Stimulated activated CD4-positive, alpha-beta T cell treated with anti-CD3 and anti-CD28 coated beads, Interleukin-1b, Interleukin-23, amount 100 ng/mL, for 4 hours (primary cell): ENCODE results near the gene KHDC3L.

Experiments
- DNase-seq, 2 donors: peaks; one replicate each; pipeline ENCODE4 v3.0.0-alpha.2; 2020; ENCODE audit warnings: low read depth in 2 of 2

The KHDC3L gene, protein sequence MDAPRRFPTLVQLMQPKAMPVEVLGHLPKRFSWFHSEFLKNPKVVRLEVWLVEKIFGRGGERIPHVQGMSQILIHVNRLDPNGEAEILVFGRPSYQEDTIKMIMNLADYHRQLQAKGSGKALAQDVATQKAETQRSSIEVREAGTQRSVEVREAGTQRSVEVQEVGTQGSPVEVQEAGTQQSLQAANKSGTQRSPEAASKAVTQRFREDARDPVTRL

DNA sequence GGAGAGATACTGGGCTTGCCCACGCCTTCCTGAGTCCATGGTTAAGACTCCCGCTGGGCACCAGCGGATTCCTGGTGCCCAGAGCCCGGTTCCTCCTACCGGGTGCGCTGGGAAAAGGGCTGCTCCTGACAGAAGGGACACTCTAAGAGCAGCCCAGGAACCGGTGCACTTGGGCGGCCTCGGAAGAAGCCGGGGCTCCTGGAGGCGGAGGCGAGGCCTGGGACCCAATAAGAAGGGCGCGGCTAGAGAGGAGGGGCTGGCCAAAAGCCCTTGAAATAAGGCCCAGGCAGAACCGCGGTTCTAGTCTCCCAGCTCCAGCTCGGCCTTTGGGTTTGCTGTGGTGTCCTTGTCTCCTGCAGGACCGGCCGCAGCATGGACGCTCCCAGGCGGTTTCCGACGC is at the start of gene KHDC3L:
TSS of gene KHDC3L (plus strand) at position 301 of the 400 bp plus-strand sequence. CDS start at position 373, 72 bp downstream.
- DNase-seq = no peak

- DNase-seq = no peak
These were observed 47.6 kb upstream of the KHDC3L start for GRCh38 chr6:73314577-73315492.

DNA sequence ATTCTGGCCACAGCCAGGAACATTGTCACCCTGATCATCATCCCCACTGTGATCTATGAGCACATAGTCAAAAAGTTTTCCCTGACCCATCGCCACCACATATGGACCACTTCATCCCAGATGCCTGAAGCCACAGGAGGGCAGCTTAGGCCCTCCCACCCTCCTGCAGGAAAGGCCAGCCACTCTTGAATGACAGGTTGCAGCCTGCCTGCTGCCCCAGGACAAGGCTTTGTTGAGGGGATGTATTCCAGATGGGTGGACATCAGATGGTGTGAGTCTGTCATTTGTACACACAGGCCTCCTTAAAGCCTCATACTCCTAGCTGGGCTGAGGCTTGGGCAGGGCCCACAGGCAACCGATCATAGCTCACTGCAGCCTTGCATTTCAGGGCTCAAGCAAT is 39.1 kb upstream of the KHDC3L start:
- DNase-seq = no peak

GRCh38 chr6:73325656-73326055 is 36.8 kb upstream of the KHDC3L start:
- no peak for DNase-seq

GRCh38 chr6:73328790-73329189 is 33.7 kb upstream of the KHDC3L start:
- DNase-seq = no peak

DNA sequence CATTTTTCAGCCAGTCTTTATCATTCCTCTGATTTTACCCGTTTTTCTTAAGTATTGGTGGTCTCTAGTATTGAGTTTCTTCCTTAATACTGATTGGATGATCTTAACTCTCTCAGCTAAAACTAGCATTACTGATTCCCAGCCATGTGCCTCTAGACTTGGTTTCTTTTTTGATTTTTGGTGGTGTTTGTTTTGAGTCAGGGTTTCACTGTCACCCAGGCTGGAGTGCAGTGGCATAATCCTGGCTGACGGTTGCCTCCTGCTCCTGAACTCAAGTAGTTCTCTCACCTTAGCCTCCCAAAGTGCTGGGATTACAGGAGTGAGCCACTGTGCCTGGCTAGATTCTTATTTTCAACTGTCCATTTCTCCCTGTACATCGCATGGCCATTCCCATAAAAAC is 33.3 kb upstream of the KHDC3L start:
- no peak for DNase-seq

DNA sequence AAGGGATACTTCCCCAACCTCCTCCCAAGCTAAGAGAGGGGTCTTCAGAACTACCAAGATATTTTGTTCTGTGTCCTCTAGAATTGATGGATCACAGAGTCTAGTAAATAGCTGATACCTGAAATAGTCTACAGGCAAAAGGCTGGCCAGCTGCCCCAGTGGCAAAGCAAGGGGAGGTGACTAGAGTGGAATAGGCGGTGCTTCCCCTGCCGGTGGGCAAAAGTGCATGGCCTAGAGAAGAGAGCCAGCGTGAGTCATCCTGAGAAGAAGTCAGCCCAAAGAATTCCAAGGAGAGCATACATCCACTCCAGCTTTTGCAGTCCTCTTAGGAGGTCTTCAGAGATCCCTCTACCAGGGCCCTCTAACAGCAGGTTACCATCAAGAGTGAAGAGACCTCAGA is 23.1 kb upstream of the KHDC3L start:
- DNase-seq = no peak

DNA sequence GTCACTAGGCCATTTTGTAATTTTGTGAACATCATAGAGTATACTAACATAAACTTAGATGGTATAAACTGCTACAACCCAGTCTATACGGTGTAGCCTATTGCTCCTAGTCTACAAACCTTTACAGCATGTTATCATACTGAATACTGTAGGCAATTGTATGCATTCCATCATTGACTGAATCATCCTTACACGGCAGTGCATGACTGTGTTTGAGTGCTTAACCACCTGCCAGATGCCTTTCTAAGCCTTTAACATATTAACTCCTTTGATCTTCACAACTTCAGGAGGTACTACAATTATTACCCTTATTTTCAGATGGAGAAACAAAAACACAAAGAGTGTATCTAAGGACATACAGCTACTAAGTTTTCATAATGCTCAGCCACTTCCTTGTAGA is 22.4 kb upstream of the KHDC3L start:
- DNase-seq = no peak

- no peak for DNase-seq
These were observed 21.1 kb upstream of the KHDC3L start for GRCh38 chr6:73341335-73341734.

DNA sequence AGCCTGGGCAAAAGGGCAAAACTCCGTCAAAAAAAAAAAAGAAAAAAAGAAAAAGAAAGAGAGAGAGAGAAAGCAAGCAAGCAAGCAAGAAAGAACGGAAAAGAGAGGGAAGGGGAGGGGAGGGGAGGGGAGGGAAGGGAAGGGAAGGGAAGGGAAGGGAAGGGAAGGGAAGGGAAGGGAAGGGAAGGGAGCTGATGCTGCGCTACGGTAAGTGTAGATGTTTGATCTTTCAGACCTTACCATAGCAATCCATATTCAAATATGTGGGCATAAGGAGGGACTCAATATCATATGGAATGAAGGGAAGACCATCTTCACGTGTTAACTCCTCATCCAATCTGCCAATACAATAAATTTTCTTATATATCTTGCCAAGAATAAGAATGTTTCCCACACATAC is 20.3 kb upstream of the KHDC3L start:
- DNase-seq = no peak

DNA sequence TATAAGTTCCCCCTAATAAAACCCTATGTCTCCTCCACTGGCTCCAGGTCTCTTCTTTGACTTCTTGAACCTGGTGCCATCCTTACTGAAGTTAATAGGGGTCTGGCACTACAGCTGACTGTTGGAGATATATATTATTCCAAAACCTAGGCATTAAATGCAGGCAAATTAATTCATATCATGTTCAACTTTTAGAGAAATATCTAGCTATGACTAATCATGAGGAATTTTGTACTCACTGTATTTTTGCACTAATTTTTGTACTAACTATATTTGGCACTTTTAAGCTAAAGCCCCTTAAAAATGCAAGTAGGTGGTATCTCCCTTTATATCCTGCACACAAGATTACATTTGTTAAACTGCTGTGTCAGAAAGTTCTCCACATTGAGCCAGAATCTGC is 19.3 kb upstream of the KHDC3L start:
- DNase-seq = no peak

DNA sequence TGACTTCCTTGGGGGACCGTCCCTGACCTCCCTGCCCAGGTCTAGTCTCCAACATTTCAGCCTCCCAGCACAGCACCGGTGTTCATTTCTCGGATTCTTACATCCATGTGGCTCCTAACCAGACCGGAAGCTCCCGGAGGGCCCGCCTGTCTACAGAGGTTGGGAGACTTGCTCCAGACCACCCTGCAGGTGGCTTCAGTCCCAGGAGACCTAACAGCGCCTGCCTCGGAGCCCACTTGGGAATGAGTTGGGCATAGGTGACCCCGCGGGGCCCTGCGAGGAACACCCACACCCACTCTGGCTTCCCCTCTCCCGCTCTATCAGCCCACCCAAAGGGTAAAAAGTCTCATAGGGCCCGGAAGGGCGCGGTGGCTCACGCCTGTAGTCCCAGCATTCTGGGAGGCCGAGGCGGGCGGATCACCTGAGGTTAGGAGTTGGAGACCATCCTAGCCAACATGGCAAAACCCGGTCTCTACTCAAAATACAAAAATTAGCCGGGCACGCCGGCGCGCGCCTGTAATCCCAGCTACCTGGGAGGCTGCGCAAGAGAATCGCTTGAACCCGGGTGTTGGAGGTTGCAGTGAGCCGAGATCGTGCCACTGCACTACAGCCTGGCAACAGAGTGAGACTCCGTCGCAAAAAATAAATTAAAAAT is 13.8 kb upstream of the KHDC3L start:
- no peak for DNase-seq

- no peak for DNase-seq
These were observed 13.1 kb upstream of the KHDC3L start for GRCh38 chr6:73349311-73349710.

DNA sequence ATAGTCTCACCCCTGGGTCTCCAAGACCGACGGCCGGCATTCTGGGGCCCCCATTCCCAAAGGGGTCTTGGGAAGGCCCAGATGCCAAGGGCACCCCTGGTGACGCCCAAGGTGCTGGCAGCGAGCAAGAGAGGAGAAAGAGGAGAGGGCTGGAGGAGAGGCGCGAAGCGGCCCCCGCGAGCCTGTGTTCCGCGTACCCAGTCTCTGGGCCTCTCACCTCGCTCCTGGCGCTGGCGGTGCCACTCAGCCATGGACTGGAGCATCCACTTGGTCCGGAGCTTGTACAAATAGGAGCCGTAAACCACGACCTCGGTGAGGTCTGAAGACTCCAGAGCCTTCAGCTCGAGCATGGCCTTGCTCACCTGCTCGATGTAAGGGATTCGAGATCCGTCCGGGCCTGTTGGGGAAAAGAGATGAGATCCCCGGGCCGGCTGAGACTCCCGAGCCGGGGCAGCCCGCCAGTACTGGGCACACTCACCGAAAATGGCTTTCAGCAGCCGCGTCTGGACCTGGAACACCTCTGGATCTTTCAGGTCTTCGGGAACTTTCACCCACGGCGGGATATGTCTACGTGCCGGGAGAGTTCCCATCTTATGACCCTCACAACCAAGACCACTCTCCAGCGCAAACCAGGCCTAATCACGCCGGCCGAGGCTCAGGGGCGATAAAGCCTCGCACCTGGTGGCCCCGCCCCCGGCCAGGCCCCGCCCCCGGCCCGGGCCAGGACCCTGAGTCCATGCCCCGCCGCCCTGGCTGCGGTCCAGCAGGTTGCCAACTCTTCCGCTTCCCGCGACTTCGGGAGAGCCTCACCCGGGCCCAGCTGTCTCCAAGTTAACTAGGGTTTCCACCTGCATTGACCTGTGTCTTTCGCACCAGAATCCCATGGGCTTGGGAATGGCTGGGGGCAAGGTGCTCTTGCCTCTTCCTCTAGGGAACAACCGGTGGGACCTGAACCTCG is 8.5 kb upstream of the KHDC3L start, which contains the start of gene DPPA5:
TSS of gene DPPA5 (minus strand) at position 641 of the 958 bp plus-strand sequence. CDS start at position 590, 51 bp downstream.
- no peak for DNase-seq

DNA sequence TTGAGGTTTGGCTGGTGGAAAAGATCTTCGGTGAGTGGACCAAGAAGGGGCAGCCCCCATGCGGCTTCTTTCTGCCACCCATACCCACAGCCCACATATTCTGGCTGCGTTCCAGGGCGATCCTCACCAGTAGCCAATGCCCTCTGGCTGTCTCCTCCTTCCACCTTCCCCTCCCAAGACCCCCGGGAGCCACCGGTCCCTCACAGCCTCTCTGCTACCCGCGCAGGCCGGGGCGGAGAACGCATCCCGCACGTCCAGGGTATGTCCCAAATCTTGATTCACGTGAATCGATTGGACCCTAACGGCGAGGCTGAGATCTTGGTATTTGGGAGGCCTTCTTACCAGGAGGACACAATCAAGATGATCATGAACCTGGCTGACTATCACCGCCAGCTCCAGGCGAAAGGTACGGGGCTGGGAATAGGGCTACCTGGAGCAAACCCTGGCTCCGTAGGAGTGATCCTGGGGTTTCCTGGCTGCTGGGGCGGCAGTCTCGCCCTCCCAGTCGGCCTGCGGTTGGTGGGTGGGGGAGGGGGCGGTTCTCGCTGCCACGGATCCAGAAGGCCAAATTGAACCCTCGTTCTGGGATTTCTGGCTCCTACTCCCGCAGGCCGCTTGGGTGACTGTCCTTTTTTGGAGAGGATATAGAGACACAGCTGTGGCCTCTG is 545 bp downstream of the KHDC3L start:
- no peak for DNase-seq

GRCh38 chr6:73363537-73363875 is 1.0 kb downstream of the KHDC3L start:
- DNase-seq = no peak

GRCh38 chr6:73364121-73364520 is 1.7 kb downstream of the KHDC3L start:
- no peak for DNase-seq

GRCh38 chr6:73364549-73364948 is 2.1 kb downstream of the KHDC3L start:
- no peak for DNase-seq

DNA sequence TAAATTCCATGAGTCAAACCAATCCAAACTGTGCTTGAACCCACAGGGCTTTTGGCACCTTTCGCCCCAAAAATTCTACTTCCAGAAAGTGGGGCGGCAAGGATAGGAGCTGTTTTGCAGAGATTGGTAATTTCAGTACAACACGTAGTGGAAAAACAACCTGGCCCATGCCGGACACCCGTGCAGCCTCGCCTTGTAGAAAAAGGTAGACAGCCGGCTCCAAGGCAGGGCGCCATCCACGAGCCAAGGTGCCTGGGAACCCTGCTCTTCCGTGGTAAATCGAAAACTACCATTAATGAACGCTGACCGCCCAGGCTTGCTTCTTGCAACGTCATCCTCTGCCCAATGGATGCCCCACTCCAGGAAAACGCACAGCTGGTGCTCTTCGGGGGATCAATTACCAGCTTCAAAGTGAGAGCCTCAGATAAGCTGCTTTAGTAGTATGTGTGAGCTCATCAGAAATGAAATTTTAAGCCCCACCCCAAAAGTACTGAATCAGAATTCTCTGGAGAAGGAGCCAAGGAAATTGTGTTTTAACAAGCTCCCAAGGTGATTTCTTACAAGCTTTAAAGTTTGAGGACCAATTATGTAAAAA is 5.4 kb downstream of the KHDC3L start:
- no peak for DNase-seq

DNA sequence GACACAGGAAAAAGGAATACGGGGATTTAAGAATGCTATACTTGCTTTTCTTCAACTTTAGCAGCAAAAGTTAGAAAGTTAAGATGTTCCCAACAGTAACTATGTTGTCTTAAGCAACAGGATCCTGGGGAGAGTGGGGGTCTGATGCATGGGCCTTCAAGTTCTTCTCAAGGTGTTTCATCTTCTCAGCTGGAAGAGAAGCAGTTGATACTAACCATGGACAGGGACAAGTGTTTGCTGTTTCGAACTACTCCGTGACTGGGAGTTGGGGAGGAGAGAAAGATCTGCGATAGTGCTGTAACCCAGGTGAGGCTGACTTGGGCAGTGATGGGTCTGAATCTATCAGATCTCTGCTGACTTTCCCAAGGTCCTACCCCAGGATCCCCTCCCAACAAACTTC is 6.2 kb downstream of the KHDC3L start:
- no peak for DNase-seq

DNA sequence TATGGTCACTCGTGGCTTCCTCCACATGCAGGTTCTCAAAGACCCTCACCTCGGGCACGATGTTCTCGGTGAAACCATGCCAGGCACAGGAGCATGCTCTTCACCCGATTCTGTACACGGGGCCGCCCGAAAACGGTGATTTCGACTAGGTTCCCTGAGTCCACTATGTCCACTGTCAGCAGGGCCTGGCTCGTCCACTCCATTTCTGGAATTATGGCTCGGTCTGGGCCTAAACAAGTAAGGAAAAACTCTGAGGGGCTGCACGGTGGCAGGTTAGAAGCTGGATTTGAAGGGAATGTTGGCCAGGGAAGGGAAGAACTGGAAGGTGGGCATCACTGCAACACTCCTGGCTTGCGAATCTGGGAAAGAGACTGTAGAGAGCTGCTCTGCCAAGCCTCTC is 6.7 kb downstream of the KHDC3L start:
- DNase-seq = no peak
